ENCODE results near the gene HEMK1.

- TF ChIP-seq EZH2 (IDR thresholded peaks at IDR 0.05; ENCODE audit: borderline replicate concordance, low read length) (no peak), CTCF (conservative IDR thresholded peaks at IDR 0.05 in 1 of 2, IDR thresholded peaks at IDR 0.05 in 1 of 2; ENCODE audit: extremely low read depth in 1 of 2, insufficient read depth in 1 of 2, low read depth in 1 of 2, low read length in 2 of 2) (no peak)
Observed at GRCh38 chr3:50594253-50594785, 25.0 kb downstream of the HEMK1 start.
